Activated CD4-positive, alpha-beta T cell treated with anti-CD3 and anti-CD28 coated beads, Interleukin-2, amount 10 ng/mL, durations not matched to agents 7 days and 5 days (primary cell): ENCODE data around the gene AQR. TPM values are rescaled to one million over a fixed set of nuclear protein-coding genes. Genes with fewer than 3 reads are reported as not detected.
"Not testable (repeated sequence)": the region's sequence is repeated elsewhere in the genome, so short reads cannot be mapped to it uniquely, and the experiment has no call there.

Source experiments
- CTCF ChIA-PET: fragments of 350-600 bp; sonication (Branson Sonifier 250); formaldehyde crosslinking; loops from one replicate; lab custom pipeline; 2021; ENCODE audit warnings: antibody characterized with exemption; lab: Charles Lee
- POLR2A ChIA-PET: fragments of 350-600 bp; sonication (Branson Sonifier 250); formaldehyde crosslinking; loops from one replicate; lab custom pipeline; 2021; ENCODE audit warnings: antibody characterized with exemption; lab: Charles Lee
- DNase-seq: peaks from one replicate; pipeline ENCODE4 v3.0.0-alpha.2; 2020
- H3K27ac Mint-ChIP-seq: one replicate; pipeline ENCODE4 v1.8.0; 2021; ENCODE audit warnings: mild to moderate bottlenecking, moderate library complexity, mixed read lengths
- H3K27me3 Mint-ChIP-seq: one replicate; pipeline ENCODE4 v1.8.0; 2021; ENCODE audit warnings: mixed read lengths
- H3K36me3 Mint-ChIP-seq: one replicate; pipeline ENCODE4 v1.8.0; 2021; ENCODE audit warnings: low read depth, mixed read lengths
- H3K4me1 Mint-ChIP-seq: one replicate; pipeline ENCODE4 v1.8.0; 2021; ENCODE audit warnings: mixed read lengths
- H3K4me3 Mint-ChIP-seq: one replicate; pipeline ENCODE4 v1.8.0; 2021; ENCODE audit warnings: mild to moderate bottlenecking, moderate library complexity, mixed read lengths
- H3K9me3 Mint-ChIP-seq: one replicate; pipeline ENCODE4 v1.8.0; 2021; ENCODE audit warnings: mixed read lengths
- total RNA-seq, 2 experiments: library from RNA; stranded (reverse); gene quantifications; one replicate each; pipeline ENCODE4 v1.2.3, GENCODE V29; 2021

The AQR gene
- total RNA-seq, 2 experiments from 2014 or later: 35.5 to 43.7 TPM

DNA sequence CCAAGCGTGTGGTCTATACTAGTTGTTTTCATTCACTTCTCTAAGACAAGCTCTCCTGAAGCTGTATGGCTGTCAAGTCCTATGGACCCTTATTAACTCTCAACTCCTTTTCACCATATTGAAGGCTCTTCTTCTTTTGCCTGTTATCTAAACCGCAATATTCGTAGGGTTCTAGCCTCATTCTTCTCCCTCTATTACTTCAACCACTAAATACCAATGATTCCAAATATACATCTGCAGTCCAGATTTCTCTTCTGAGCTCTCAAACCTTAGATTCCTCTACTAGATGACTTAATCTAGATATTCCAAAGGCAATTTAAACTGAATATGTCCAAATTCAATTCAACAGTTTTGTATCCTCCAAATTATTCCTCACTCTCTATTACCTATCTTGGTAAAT lies 24.6 kb downstream of the AQR start:
- Mint-ChIP-seq H3K27ac (no peak overlapping the region), H3K9me3 (no peaks in the 10 kb centered on the region), H3K36me3 (peaks cover 23% of the 10 kb centered on the region), H3K4me1 (no peaks in the 10 kb centered on the region), H3K4me3 (no peak overlapping the region), H3K27me3 (no peaks in the 10 kb centered on the region)
- CTCF ChIA-PET: interaction anchor here (0.7 to 1.5 kb wide), 4 partner anchors 8 to 24 kb away, joined by 3 to 4 read pairs (median 3); partner anchors contain the start of gene AQR
- no peak for DNase-seq
- POLR2A ChIA-PET: no interaction called here

DNA sequence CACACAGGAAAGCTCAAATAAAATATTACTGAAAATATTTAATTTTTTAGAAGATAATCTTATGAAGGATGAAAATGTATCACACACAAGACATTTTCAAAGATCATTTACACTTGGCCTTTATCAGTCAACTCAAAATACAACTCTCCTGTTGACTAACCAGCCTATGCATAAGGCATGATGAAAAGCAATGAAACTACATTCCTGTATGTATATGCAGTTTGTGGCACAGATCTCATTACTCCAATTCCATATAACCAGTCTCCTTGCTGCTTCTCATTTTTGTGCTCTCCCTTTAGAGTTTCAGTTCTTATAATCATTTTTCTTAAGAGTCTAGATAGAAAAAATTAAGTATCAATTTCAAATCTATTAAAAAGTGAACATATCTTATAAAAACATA lies 25.8 kb downstream of the AQR start:
- ChIA-PET CTCF (no interaction called here), POLR2A (no interaction called here)
- no peaks in the 10 kb centered on the region for H3K27me3 Mint-ChIP-seq
- no peak overlapping the region for H3K4me3 Mint-ChIP-seq
- no peak overlapping the region for H3K27ac Mint-ChIP-seq
- no peaks in the 10 kb centered on the region for H3K9me3 Mint-ChIP-seq
- H3K4me1 Mint-ChIP-seq: no peaks in the 10 kb centered on the region
- H3K36me3 Mint-ChIP-seq: peaks cover 30% of the 10 kb centered on the region
- no peak for DNase-seq

DNA sequence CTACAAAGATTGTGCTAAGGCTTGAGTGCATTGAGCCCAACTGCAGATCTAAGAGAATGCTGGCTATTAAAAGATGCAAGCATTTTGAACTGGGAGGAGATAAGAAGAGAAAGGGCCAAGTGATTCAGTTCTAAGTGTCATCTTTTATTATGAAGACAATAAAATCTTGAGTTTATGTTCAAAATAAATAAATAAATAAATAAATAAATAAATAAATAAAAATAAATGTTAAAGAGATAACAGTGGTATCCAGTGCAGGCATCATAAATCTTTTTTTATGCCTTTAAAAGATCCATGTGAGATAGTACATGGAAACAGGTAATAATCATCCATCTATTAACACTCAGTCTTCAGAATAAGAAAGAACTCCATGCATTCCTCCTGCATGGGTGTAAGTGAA lies 26.3 kb downstream of the AQR start:
- H3K4me3 Mint-ChIP-seq, H3K4me1 Mint-ChIP-seq, CTCF ChIA-PET, DNase-seq, H3K27me3 Mint-ChIP-seq, H3K27ac Mint-ChIP-seq, POLR2A ChIA-PET, H3K9me3 Mint-ChIP-seq: not testable (repeated sequence)
- H3K36me3 Mint-ChIP-seq: peaks cover 33% of the 10 kb centered on the region

DNA sequence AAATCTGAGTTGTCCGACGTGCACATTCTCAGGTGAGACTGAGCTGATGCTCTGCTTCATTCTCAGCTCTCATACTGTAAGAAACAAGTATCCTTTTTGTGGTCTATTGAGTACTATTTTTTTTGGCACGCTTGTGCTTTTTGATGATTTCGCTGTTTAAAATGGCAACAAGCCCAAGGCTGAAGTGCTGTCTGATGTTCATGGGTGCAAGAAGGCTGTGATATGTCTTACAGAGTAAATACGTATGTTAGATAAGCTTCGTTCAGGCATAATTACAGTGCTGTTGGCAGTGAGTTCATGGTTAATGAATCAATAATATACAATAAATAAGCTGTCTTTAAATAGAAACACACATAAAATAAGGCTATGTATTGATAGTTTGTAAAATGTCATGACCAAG lies 27.2 kb downstream of the AQR start:
- Mint-ChIP-seq H3K4me3 (no peak overlapping the region), H3K36me3 (peaks cover 31% of the 10 kb centered on the region), H3K9me3 (no peaks in the 10 kb centered on the region), H3K4me1 (no peaks in the 10 kb centered on the region), H3K27ac (no peak overlapping the region), H3K27me3 (no peaks in the 10 kb centered on the region)
- no peak for DNase-seq
- CTCF ChIA-PET: interaction anchor here (0.7 kb wide), 1 partner anchor 114 kb away, joined by 3 read pairs; no protein-coding TSS in a partner anchor
- POLR2A ChIA-PET: no interaction called here

DNA sequence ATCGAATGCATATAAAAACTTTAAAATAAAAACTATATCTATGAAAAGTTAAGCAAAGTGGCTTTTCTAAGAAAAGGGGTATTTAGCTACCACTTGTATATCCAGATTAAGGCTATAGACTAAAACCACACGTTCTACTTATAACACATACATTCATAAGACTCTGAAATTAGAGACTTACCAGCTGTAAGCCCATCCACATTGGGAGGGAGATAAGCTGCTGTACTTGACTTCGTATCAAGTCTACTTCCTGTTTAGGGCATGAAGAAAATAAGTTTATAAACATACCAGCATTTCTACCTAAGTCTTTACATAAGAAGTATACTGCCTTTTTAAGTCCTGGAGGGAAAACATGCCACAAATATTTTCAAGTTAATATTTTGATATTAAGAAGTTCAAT lies 27.7 kb downstream of the AQR start:
- ChIA-PET POLR2A (no interaction called here), CTCF (interaction anchor here (1.3 to 1.5 kb wide), 2 partner anchors 15 to 27 kb away, joined by 3 to 4 read pairs; partner anchors contain the start of gene AQR)
- Mint-ChIP-seq H3K9me3 (no peaks in the 10 kb centered on the region), H3K27ac (no peak overlapping the region), H3K36me3 (peaks cover 31% of the 10 kb centered on the region), H3K27me3 (no peaks in the 10 kb centered on the region), H3K4me1 (no peaks in the 10 kb centered on the region), H3K4me3 (no peak overlapping the region)
- no peak for DNase-seq

GRCh38 chr15:34941185-34941698 lies 28.3 kb downstream of the AQR start:
- Mint-ChIP-seq H3K9me3 (no peaks in the 10 kb centered on the region), H3K4me1 (no peaks in the 10 kb centered on the region), H3K36me3 (peaks cover 32% of the 10 kb centered on the region), H3K27me3 (no peaks in the 10 kb centered on the region), H3K4me3 (no peak overlapping the region), H3K27ac (no peak overlapping the region)
- CTCF ChIA-PET: interaction anchor here (0.6 to 1.5 kb wide), 3 partner anchors 16 to 191 kb away, joined by 3 to 4 read pairs (median 4); partner anchors contain the start of gene AQR
- no peak for DNase-seq
- POLR2A ChIA-PET: no interaction called here

- H3K4me3 Mint-ChIP-seq: no peak overlapping the region
- ChIA-PET CTCF (no interaction called here), POLR2A (no interaction called here)
- DNase-seq: no peak
- peak overlapping the region; percentile 62 for H3K27ac Mint-ChIP-seq
- H3K4me1 Mint-ChIP-seq: peaks cover 21% of the 10 kb centered on the region
- H3K36me3 Mint-ChIP-seq: peaks cover 48% of the 10 kb centered on the region
- H3K9me3 Mint-ChIP-seq: peaks cover 2% of the 10 kb centered on the region
- H3K27me3 Mint-ChIP-seq: no peaks in the 10 kb centered on the region
Measured at GRCh38 chr15:34933432-34933975, 36.0 kb downstream of the AQR start.

- H3K4me1 Mint-ChIP-seq: peaks cover 13% of the 10 kb centered on the region
- H3K9me3 Mint-ChIP-seq, H3K27ac Mint-ChIP-seq, H3K27me3 Mint-ChIP-seq, DNase-seq, POLR2A ChIA-PET, H3K4me3 Mint-ChIP-seq, CTCF ChIA-PET: not testable (repeated sequence)
- H3K36me3 Mint-ChIP-seq: peaks cover 53% of the 10 kb centered on the region
Measured at GRCh38 chr15:34928349-34928748, 41.2 kb downstream of the AQR start.

DNA sequence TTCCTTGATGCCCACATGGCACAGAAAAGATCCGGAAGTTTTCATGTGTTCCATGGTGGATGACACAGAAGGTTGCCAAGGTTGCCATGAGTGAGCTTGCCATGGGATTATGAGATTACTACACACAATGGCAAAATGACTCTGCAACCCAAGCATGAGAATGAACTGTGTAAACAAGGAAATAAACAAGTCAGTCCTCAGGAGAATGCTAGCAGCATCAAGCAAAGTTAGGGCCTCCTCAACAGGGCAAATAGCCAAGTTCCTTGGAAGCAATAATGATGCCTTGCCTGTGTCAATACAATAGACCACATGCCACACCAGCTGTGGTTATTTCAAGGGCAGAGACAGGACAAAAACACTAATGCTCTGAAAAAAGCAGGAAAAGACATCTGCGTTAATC lies 41.8 kb downstream of the AQR start:
- no peak overlapping the region for H3K4me3 Mint-ChIP-seq
- no peaks in the 10 kb centered on the region for H3K27me3 Mint-ChIP-seq
- H3K27ac Mint-ChIP-seq: no peak overlapping the region
- H3K4me1 Mint-ChIP-seq: peaks cover 11% of the 10 kb centered on the region
- H3K9me3 Mint-ChIP-seq: peaks cover 2% of the 10 kb centered on the region
- DNase-seq: no peak
- ChIA-PET CTCF (interaction anchor here (1.6 kb wide), 1 partner anchor 13 kb away, joined by 3 read pairs; no protein-coding TSS in a partner anchor), POLR2A (no interaction called here)
- H3K36me3 Mint-ChIP-seq: peaks cover 49% of the 10 kb centered on the region

DNA sequence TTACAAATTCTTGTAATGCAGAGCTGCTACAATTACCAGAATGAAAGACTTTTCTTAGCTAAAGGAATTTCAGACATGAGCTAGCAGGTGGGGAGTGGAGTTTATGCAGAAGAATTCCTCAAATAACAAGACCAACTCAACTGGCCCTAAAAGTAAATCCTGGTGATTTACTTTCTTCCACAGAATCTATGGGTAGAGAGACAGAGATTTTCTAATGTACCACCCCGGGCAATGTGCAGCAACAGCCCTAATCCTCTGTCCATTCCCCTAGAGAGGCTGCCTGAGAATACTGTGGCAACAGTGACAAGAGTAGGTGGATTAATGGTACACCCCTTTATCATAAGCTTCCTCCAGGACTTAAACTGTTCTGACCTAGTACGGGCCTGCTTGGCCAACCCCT lies 55.2 kb downstream of the AQR start:
- Mint-ChIP-seq H3K4me1 (no peaks in the 10 kb centered on the region), H3K4me3 (no peak overlapping the region), H3K27ac (no peak overlapping the region), H3K9me3 (no peaks in the 10 kb centered on the region), H3K27me3 (no peaks in the 10 kb centered on the region), H3K36me3 (peaks cover 40% of the 10 kb centered on the region)
- ChIA-PET CTCF (interaction anchor here (0.6 to 0.9 kb wide), 2 partner anchors 13 to 15 kb away, joined by 3 read pairs; no protein-coding TSS in a partner anchor), POLR2A (no interaction called here)
- no peak for DNase-seq

GRCh38 chr15:34905047-34905446 lies 64.5 kb downstream of the AQR start:
- DNase-seq: no peak
- Mint-ChIP-seq H3K27ac (no peak overlapping the region), H3K4me1 (no peaks in the 10 kb centered on the region), H3K36me3 (peaks cover 30% of the 10 kb centered on the region), H3K4me3 (no peak overlapping the region), H3K9me3 (no peaks in the 10 kb centered on the region), H3K27me3 (no peaks in the 10 kb centered on the region)
- CTCF ChIA-PET: no interaction called here
- POLR2A ChIA-PET: no interaction called here

DNA sequence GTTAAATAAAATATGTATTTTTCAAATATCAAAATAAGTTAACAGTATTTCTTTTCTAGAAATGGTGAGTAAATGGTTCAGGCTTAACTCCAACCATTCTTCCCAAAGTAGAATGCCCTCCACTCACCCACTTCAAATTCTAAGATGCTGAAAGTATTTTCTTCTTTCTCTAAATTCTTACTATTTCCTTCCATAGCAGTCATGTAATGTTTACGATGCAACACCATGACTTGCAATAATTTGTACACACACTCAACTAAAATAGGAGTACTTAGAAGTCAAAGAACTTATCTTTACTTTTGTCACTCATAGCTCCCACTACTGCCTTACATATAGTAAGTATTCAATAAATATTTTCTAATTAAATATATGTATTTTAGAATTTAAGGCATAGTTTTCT lies 65.0 kb downstream of the AQR start:
- H3K27ac Mint-ChIP-seq: no peak overlapping the region
- peaks cover 29% of the 10 kb centered on the region for H3K36me3 Mint-ChIP-seq
- H3K4me3 Mint-ChIP-seq: no peak overlapping the region
- POLR2A ChIA-PET: no interaction called here
- DNase-seq: no peak
- no peaks in the 10 kb centered on the region for H3K9me3 Mint-ChIP-seq
- CTCF ChIA-PET: no interaction called here
- H3K4me1 Mint-ChIP-seq: no peaks in the 10 kb centered on the region
- no peaks in the 10 kb centered on the region for H3K27me3 Mint-ChIP-seq

GRCh38 chr15:34900748-34901147 lies 68.8 kb downstream of the AQR start:
- Mint-ChIP-seq H3K4me1 (no peaks in the 10 kb centered on the region), H3K27me3 (no peaks in the 10 kb centered on the region), H3K36me3 (peaks cover 33% of the 10 kb centered on the region), H3K4me3 (no peak overlapping the region), H3K27ac (no peak overlapping the region), H3K9me3 (no peaks in the 10 kb centered on the region)
- ChIA-PET CTCF (no interaction called here), POLR2A (no interaction called here)
- DNase-seq: no peak

- Mint-ChIP-seq H3K36me3 (peaks cover 60% of the 10 kb centered on the region), H3K27me3 (no peaks in the 10 kb centered on the region), H3K4me1 (no peaks in the 10 kb centered on the region), H3K9me3 (peaks cover 17% of the 10 kb centered on the region), H3K27ac (no peak overlapping the region), H3K4me3 (no peak overlapping the region)
- POLR2A ChIA-PET: no interaction called here
- no peak for DNase-seq
- CTCF ChIA-PET: no interaction called here
Measured at GRCh38 chr15:34896183-34896582, 73.4 kb downstream of the AQR start.
